K562 (cell line): ENCODE results near the gene KNCN. TPM values are rescaled to one million over a fixed set of nuclear protein-coding genes. Genes with fewer than 3 reads are reported as not detected.

Source experiments
- FOXK2 ChIP-seq, 2 experiments: fragments of 450-650 bp; IDR thresholded peaks in 1 of 2; conservative IDR thresholded peaks in 1 of 2; 2 replicates each; pipeline ENCODE4 v1.6.1; 2016; ENCODE audit warnings: low read depth in 2 of 2, mild to moderate bottlenecking in 1 of 2
- JUND ChIP-seq, 2 experiments: IDR thresholded peaks; 2 replicates in 1 of 2; 3 replicates in 1 of 2; pipeline ENCODE4 v1.6.1; 2011; ENCODE audit warnings: borderline replicate concordance in 2 of 2, low read depth in 2 of 2, low read length in 2 of 2, improper control_type of control experiment in 1 of 2, missing biosample characterization in 1 of 2, missing genetic modification characterization in 1 of 2, missing genetic modification reagents in 1 of 2
- MAFG ChIP-seq: fragments of 450-650 bp; conservative IDR thresholded peaks from 2 replicates; pipeline ENCODE4 v1.6.1; 2016; ENCODE audit warnings: missing genetic modification characterization, missing compliant biosample characterization
- MAZ ChIP-seq, 2 experiments: fragments of 450-650 bp in 1 of 2; sonication (generic) in 1 of 2; formaldehyde crosslinking; IDR thresholded peaks in 1 of 2; conservative IDR thresholded peaks in 1 of 2; 2 replicates each; pipeline versions ENCODE4 v1.4.0 to v1.5.0; 2020; ENCODE audit warnings: mild to moderate bottlenecking in 1 of 2, missing genetic modification reagents in 1 of 2
- MIER1 ChIP-seq: fragments of 450-650 bp; IDR thresholded peaks from 2 replicates; pipeline ENCODE4 v1.6.1; 2016; ENCODE audit warnings: antibody characterized with exemption, mild to moderate bottlenecking, low read depth
- MTA2 ChIP-seq: fragments of 450-650 bp; IDR thresholded peaks from 2 replicates; pipeline ENCODE4 v1.6.1; 2016; ENCODE audit warnings: low read depth
- PHF20 ChIP-seq: fragments of 450-650 bp; IDR thresholded peaks from 2 replicates; pipeline ENCODE4 v1.6.1; 2018; ENCODE audit not compliant: partially characterized antibody
- RBM34 ChIP-seq: fragments of 200-400 bp; formaldehyde crosslinking; IDR thresholded peaks from 2 replicates; pipeline ENCODE4 v1.6.1; 2018; ENCODE audit warnings: low read length, borderline replicate concordance; ENCODE audit not compliant: insufficient read depth
- SAP30 ChIP-seq: fragments of 200-600 bp; sonication (generic); IDR thresholded peaks from 2 replicates; pipeline ENCODE4 v1.6.1; 2012; ENCODE audit warnings: borderline replicate concordance, low read depth, mild to moderate bottlenecking, moderate library complexity, low read length, control low read depth, inconsistent platforms; ENCODE audit not compliant: insufficient read depth, poor library complexity, severe bottlenecking
- SIX5 ChIP-seq, 2 experiments: IDR thresholded peaks; 2 replicates each; pipeline ENCODE4 v1.6.1; 2011; ENCODE audit warnings: low read length in 2 of 2, borderline replicate concordance in 1 of 2, low read depth in 1 of 2, mild to moderate bottlenecking in 1 of 2, moderate library complexity in 1 of 2; ENCODE audit not compliant: insufficient read depth in 1 of 2
- TEAD1 ChIP-seq, 2 experiments: fragments of 450-650 bp in 1 of 2; sonication (generic) in 1 of 2; formaldehyde crosslinking; IDR thresholded peaks; 2 replicates each; pipeline versions ENCODE4 v1.4.0 to v1.8.0; 2020 to 2022; ENCODE audit warnings: mild to moderate bottlenecking in 2 of 2, missing genetic modification reagents in 1 of 2
- polyA plus RNA-seq, 8 experiments: library from polyadenylated mRNA; depleted of rRNA in 4 of 8; stranded (reverse) in 5 of 8; unstranded in 3 of 8; fragments of >200 nt; fragmentation: Nextera tagmentation in 2 of 8; fragmentation: Illumina TruSeq in 1 of 8; extraction: Ambion mirVana in 2 of 8; extraction: Trizol in 1 of 8; gene quantifications; 2 replicates each; pipeline versions ENCODE4 v1.2.1 to v1.2.3, GENCODE V29; 2011 to 2014; ENCODE audit warnings: inconsistent platforms in 1 of 8, missing spikeins in 1 of 8
- total RNA-seq, 7 experiments: library from RNA; depleted of rRNA in 6 of 7; stranded (reverse); fragments of >200 nt in 6 of 7; fragmentation: Illumina TruSeq in 2 of 7; extraction: Trizol in 2 of 7; gene quantifications; 2 replicates each; pipeline versions ENCODE4 v1.2.1 to v1.2.3, GENCODE V29; 2011 to 2021; ENCODE audit warnings: low replicate concordance in 1 of 7
- TF ChIP-seq, protein P1 (sequence below): sonication (generic); formaldehyde crosslinking; IDR thresholded peaks from 2 replicates; pipeline ENCODE4 v1.8.0; 2022; ENCODE audit warnings: missing genetic modification reagents, mild to moderate bottlenecking, borderline replicate concordance
- TF ChIP-seq, protein P2 (sequence below): fragments of 450-650 bp; formaldehyde crosslinking; IDR thresholded peaks from 2 replicates; pipeline ENCODE4 v1.4.0; 2020; ENCODE audit warnings: mild to moderate bottlenecking, mixed read lengths
- TF ChIP-seq, protein P3 (sequence below): sonication (generic); formaldehyde crosslinking; IDR thresholded peaks from 2 replicates; pipeline ENCODE4 v1.8.0; 2022; ENCODE audit warnings: mild to moderate bottlenecking, missing genetic modification reagents

KNCN gene
- total and polyA plus RNA-seq, 9 of the 15 experiments (the other 6 are each of a cell fraction or from before 2014, with no cell fraction given), result not detected

DNA sequence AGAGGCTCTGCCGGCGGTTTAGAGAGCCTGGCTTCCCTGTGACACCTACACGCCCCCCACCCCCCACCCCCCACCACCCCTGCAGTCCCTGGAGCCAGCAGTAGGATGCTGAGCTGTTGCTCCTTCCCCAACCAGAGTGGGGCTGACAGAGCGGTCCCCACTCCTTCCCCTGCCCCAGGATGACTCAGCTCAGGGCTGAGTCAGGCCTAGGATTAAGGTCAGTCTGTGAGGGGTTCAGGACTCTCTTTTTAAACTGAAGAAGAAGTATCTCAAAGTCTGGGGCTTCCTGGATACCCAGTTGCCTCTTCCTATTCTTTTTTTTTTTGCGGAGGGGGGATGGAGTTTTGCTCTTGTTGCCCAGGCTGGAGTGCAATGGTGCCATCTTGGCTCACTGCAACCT is 42.7 kb downstream of the KNCN start (continued):
- no peak for TF ChIP-seq FOXK2 (conservative IDR thresholded peaks at IDR 0.05 in 1 of 2, IDR thresholded peaks at IDR 0.05 in 1 of 2; ENCODE audit: low read depth in 2 of 2)
- TF ChIP-seq SAP30, result no peak
- TF ChIP-seq MAFG (tag), result peak; percentile 57
- TF ChIP-seq MIER1, result no peak
- no peak for TF ChIP-seq RBM34
- peak in 1 of 2 experiments; percentile 61; a peak in 1 of 4 replicates for TF ChIP-seq MAZ (CRISPR knock-in tag; conservative IDR thresholded peaks at IDR 0.05 in 1 of 2, IDR thresholded peaks at IDR 0.05 in 1 of 2)
- TF ChIP-seq TEAD1 (CRISPR knock-in tag; IDR thresholded peaks at IDR 0.05), result no peak
- TF ChIP-seq SIX5 (IDR thresholded peaks at IDR 0.05; ENCODE audit: borderline replicate concordance in 1 of 2, insufficient read depth in 1 of 2, low read depth in 1 of 2, low read length in 2 of 2), result no peak
- no peak for TF ChIP-seq MTA2
- peak; percentile 10 for TF ChIP-seq PHF20
- TF ChIP-seq, protein P1, sequence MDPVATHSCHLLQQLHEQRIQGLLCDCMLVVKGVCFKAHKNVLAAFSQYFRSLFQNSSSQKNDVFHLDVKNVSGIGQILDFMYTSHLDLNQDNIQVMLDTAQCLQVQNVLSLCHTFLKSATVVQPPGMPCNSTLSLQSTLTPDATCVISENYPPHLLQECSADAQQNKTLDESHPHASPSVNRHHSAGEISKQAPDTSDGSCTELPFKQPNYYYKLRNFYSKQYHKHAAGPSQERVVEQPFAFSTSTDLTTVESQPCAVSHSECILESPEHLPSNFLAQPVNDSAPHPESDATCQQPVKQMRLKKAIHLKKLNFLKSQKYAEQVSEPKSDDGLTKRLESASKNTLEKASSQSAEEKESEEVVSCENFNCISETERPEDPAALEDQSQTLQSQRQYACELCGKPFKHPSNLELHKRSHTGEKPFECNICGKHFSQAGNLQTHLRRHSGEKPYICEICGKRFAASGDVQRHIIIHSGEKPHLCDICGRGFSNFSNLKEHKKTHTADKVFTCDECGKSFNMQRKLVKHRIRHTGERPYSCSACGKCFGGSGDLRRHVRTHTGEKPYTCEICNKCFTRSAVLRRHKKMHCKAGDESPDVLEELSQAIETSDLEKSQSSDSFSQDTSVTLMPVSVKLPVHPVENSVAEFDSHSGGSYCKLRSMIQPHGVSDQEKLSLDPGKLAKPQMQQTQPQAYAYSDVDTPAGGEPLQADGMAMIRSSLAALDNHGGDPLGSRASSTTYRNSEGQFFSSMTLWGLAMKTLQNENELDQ (CRISPR knock-in tag), result no peak
- peak; percentile 96 for TF ChIP-seq JUND (IDR thresholded peaks at IDR 0.05; ENCODE audit: borderline replicate concordance, low read depth, low read length)
- peak; percentile 91; the same call in 1 of the 3 replicates for TF ChIP-seq JUND (tag; IDR thresholded peaks at IDR 0.05; ENCODE audit: borderline replicate concordance, low read depth, low read length)
- TF ChIP-seq, protein P2, sequence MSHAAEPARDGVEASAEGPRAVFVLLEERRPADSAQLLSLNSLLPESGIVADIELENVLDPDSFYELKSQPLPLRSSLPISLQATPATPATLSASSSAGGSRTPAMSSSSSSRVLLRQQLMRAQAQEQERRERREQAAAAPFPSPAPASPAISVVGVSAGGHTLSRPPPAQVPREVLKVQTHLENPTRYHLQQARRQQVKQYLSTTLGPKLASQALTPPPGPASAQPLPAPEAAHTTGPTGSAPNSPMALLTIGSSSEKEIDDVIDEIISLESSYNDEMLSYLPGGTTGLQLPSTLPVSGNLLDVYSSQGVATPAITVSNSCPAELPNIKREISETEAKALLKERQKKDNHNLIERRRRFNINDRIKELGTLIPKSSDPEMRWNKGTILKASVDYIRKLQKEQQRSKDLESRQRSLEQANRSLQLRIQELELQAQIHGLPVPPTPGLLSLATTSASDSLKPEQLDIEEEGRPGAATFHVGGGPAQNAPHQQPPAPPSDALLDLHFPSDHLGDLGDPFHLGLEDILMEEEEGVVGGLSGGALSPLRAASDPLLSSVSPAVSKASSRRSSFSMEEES (CRISPR knock-in tag), result no peak
- TF ChIP-seq, protein P3, sequence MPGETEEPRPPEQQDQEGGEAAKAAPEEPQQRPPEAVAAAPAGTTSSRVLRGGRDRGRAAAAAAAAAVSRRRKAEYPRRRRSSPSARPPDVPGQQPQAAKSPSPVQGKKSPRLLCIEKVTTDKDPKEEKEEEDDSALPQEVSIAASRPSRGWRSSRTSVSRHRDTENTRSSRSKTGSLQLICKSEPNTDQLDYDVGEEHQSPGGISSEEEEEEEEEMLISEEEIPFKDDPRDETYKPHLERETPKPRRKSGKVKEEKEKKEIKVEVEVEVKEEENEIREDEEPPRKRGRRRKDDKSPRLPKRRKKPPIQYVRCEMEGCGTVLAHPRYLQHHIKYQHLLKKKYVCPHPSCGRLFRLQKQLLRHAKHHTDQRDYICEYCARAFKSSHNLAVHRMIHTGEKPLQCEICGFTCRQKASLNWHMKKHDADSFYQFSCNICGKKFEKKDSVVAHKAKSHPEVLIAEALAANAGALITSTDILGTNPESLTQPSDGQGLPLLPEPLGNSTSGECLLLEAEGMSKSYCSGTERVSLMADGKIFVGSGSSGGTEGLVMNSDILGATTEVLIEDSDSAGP (CRISPR knock-in tag), result no peak
